A549 (cell line): Measurements from ENCODE around the gene ALKBH6. TPM values are rescaled to one million over a fixed set of nuclear protein-coding genes. Genes with fewer than 3 reads are reported as not detected.

Experiments
- ATAC-seq, 2 experiments: fragments of 200-7000 bp in 1 of 2; fragments of >200 bp in 1 of 2; cut with Nextera tagmentation in 1 of 2; cut with Tn5 transposase in 1 of 2; 3 replicates each; pipeline versions ENCODE4 v1.8.0 to v1.9.1; 2018 to 2020; ENCODE audit warnings: mild to moderate bottlenecking in 1 of 2, moderate library complexity in 1 of 2
- CTCF ChIA-PET: fragments of 300-600 bp; sonication (Branson Sonifier 250); formaldehyde crosslinking; extraction: SDS; loops from one replicate; lab custom pipeline; 2021; ENCODE audit warnings: antibody characterized with exemption, inconsistent platforms; lab: Yijun Ruan, JAX
- POLR2A ChIA-PET: fragments of 350-600 bp; formaldehyde crosslinking; extraction: SDS; loops from one replicate; lab custom pipeline; 2021; ENCODE audit warnings: antibody characterized with exemption, inconsistent platforms; lab: Yijun Ruan, JAX
- DNase-seq, 2 experiments: peaks; one replicate each; pipeline versions ENCODE4 v3.0.0 to v3.0.0-alpha.2; 2011 to 2016; ENCODE audit warnings: low read depth in 1 of 2, low spot score in 1 of 2
- FAIRE-seq: peaks from 2 replicates; lab custom pipeline; 2011; peaks lifted over from hg19 to GRCh38; lab: Jason Lieb, UNC
- H3K27ac ChIP-seq, 2 experiments: fragments of >200 bp; sonication (Bioruptor Twin); formaldehyde crosslinking; 3 replicates each; pipeline ENCODE4 v1.5.1; 2016 to 2017
- H3K4me1 ChIP-seq: fragments of >200 bp; sonication (Bioruptor Twin); formaldehyde crosslinking; 3 replicates; pipeline ENCODE4 v1.6.1; 2016
- H3K4me2 ChIP-seq: fragments of >200 bp; sonication (Bioruptor Twin); formaldehyde crosslinking; 3 replicates; pipeline ENCODE4 v1.6.1; 2016
- H3K4me3 ChIP-seq: fragments of >200 bp; sonication (Bioruptor Twin); formaldehyde crosslinking; 3 replicates; pipeline ENCODE4 v1.5.1; 2016
- H3K9me3 ChIP-seq: fragments of >200 bp; sonication (Bioruptor Twin); formaldehyde crosslinking; 3 replicates; pipeline ENCODE4 v1.6.1; 2016
- BHLHE40 ChIP-seq: IDR thresholded peaks from 2 replicates; pipeline ENCODE4 v1.6.1; 2012; ENCODE audit warnings: low read depth, low read length, inconsistent platforms
- CBX2 ChIP-seq: fragments of 200-600 bp; sonication (generic); IDR thresholded peaks from 2 replicates; pipeline ENCODE4 v1.6.1; 2016; ENCODE audit warnings: low read depth, mild to moderate bottlenecking, borderline replicate concordance
- EHF ChIP-seq: fragments of 250-450 bp; sonication (Bioruptor Pico); IDR thresholded peaks from 2 replicates; pipeline ENCODE4 v1.5.0; 2020; ENCODE audit warnings: mild to moderate bottlenecking
- EP300 ChIP-seq, 2 experiments: fragments of >200 bp; sonication (Bioruptor Twin); formaldehyde crosslinking; IDR thresholded peaks; 2 replicates in 1 of 2; 3 replicates in 1 of 2; pipeline ENCODE4 v1.6.1; 2016 to 2017
- FOSL2 ChIP-seq, 2 experiments: fragments of 450-650 bp in 1 of 2; fragments of >200 bp in 1 of 2; sonication (Bioruptor Twin) in 1 of 2; formaldehyde crosslinking; IDR thresholded peaks; 2 replicates each; pipeline versions ENCODE4 v1.5.0 to v1.6.1; 2016 to 2020; ENCODE audit warnings: mild to moderate bottlenecking in 1 of 2, moderate library complexity in 1 of 2
- GATA3 ChIP-seq: IDR thresholded peaks from 2 replicates; pipeline ENCODE4 v1.6.1; 2012; ENCODE audit warnings: borderline replicate concordance
- HOXB13 ChIP-seq: fragments of 250-450 bp; sonication (Bioruptor Pico); IDR thresholded peaks from 2 replicates; pipeline ENCODE4 v1.5.0; 2020; ENCODE audit warnings: low read depth, mild to moderate bottlenecking, moderate library complexity
- JUN ChIP-seq, 2 experiments: fragments of >200 bp; sonication (Bioruptor Twin); formaldehyde crosslinking; IDR thresholded peaks; 2 replicates in 1 of 2; 3 replicates in 1 of 2; pipeline ENCODE4 v1.6.1; 2016 to 2017
- MAFK ChIP-seq: fragments of 450-650 bp; IDR thresholded peaks from 2 replicates; pipeline ENCODE4 v1.6.1; 2014; ENCODE audit not compliant: partially characterized antibody
- NFE2L2 ChIP-seq: fragments of 150-350 bp; conservative IDR thresholded peaks from 2 replicates; pipeline ENCODE4 v1.6.1; 2014; ENCODE audit warnings: low read length
- NR3C1 ChIP-seq: fragments of >200 bp; sonication (Bioruptor Twin); formaldehyde crosslinking; IDR thresholded peaks from 3 replicates; pipeline ENCODE4 v1.6.1; 2017
- PBX3 ChIP-seq: IDR thresholded peaks from 2 replicates; pipeline ENCODE4 v1.6.1; 2012
- PHF8 ChIP-seq: fragments of 200-600 bp; sonication (generic); IDR thresholded peaks from 2 replicates; pipeline ENCODE4 v1.6.1; 2016; ENCODE audit warnings: low read depth, mild to moderate bottlenecking, antibody characterized with exemption, moderate library complexity, borderline replicate concordance
- RAD21 ChIP-seq, 2 experiments: fragments of >200 bp in 1 of 2; sonication (Bioruptor Twin) in 1 of 2; formaldehyde crosslinking in 1 of 2; IDR thresholded peaks in 1 of 2; conservative IDR thresholded peaks in 1 of 2; 2 replicates in 1 of 2; 3 replicates in 1 of 2; pipeline ENCODE4 v1.6.1; 2012 to 2018; ENCODE audit warnings: inconsistent platforms in 1 of 2
- RCOR1 ChIP-seq: fragments of 150-350 bp; IDR thresholded peaks from 2 replicates; pipeline ENCODE4 v1.6.1; 2014; ENCODE audit warnings: antibody characterized with exemption, low read length, low read depth
- TFCP2L1 ChIP-seq: fragments of 250-450 bp; sonication (Bioruptor Pico); IDR thresholded peaks from 2 replicates; pipeline ENCODE4 v1.5.0; 2021; ENCODE audit warnings: mild to moderate bottlenecking
- TP53 ChIP-seq: fragments of 250-450 bp; sonication (Bioruptor Pico); IDR thresholded peaks from 2 replicates; pipeline ENCODE4 v1.5.0; 2021; ENCODE audit warnings: mild to moderate bottlenecking, moderate library complexity
- ZC3H11A ChIP-seq: fragments of 450-650 bp; IDR thresholded peaks from 2 replicates; pipeline ENCODE4 v1.6.1; 2014; ENCODE audit warnings: antibody characterized with exemption, mild to moderate bottlenecking
- ZSCAN20 ChIP-seq: fragments of 250-450 bp; sonication (Bioruptor Pico); IDR thresholded peaks from 2 replicates; pipeline ENCODE4 v1.8.0; 2022; ENCODE audit warnings: mild to moderate bottlenecking, moderate library complexity
- WGBS: methylation state at CpG from one replicate; pipeline ENCODE4 v1.1.6; 2017; ENCODE audit errors: missing lambda C conversion rate; 5-methylcytosine and 5-hydroxymethylcytosine counted together
- polyA plus RNA-seq, 4 experiments: library from polyadenylated mRNA; depleted of rRNA in 3 of 4; stranded (reverse); fragments of >200 nt; fragmentation: RNase III in 1 of 4; extraction: RNeasy Plus Mini Kit Qiagen cat#74134 plus additional on column Dnase treatment in 1 of 4; gene quantifications; 2 replicates in 3 of 4; 3 replicates in 1 of 4; pipeline ENCODE4 v1.2.3, GENCODE V29; 2011 to 2017
- TF ChIP-seq, protein P1 (sequence below): fragments of >200 bp; sonication (Bioruptor Twin); formaldehyde crosslinking; IDR thresholded peaks from 2 replicates; pipeline ENCODE4 v1.6.1; 2016
- TF ChIP-seq, protein P2 (sequence below): fragments of 150-350 bp; IDR thresholded peaks from 2 replicates; pipeline ENCODE4 v1.6.1; 2014; ENCODE audit warnings: low read depth, mild to moderate bottlenecking, low read length
- TF ChIP-seq, protein P3 (sequence below): fragments of 450-650 bp; IDR thresholded peaks from 2 replicates; pipeline ENCODE4 v1.6.1; 2014; ENCODE audit warnings: antibody characterized with exemption
- TF ChIP-seq, protein P4 (sequence below): fragments of 250-450 bp; sonication (Bioruptor Pico); IDR thresholded peaks from 2 replicates; pipeline ENCODE4 v1.5.0; 2020; ENCODE audit warnings: low read depth, mild to moderate bottlenecking, moderate library complexity
- TF ChIP-seq, protein P5 (sequence below): fragments of >200 bp; sonication (Bioruptor Twin); formaldehyde crosslinking; IDR thresholded peaks from 3 replicates; pipeline ENCODE4 v1.5.1; 2016

The ALKBH6 gene
- polyA plus RNA-seq, 2 of the 4 experiments (the other 2 are of a cell fraction): 34.2 to 47.1 TPM

DNA sequence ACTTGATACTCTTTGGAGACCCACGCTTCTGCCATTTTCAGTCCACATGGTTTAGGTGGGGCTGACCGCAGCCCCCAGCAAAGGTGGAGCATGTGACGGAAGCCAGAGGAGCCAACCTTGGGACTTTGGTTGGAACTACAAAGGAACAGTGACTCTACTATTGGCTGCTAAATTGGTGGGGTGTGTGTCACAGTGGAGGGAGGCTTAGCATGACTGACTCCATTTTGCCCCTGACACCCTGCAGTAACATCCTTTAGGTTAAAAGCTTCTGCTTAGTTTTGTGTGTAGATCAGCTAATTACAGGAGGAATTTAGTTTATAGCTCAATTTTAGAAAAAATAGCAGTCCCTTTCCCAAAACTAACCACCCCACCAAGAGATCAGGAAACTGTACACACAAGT is 12.4 kb downstream of the ALKBH6 start:
- Histone ChIP-seq H3K4me1 (peaks cover 13% of the 10 kb centered on the region), H3K4me2 (no peak overlapping the region), H3K27ac (no peak overlapping the region), H3K9me3 (no peaks in the 10 kb centered on the region), H3K4me3 (no peak overlapping the region)
- WGBS: 91% methylated on average over 3 of the region's 3 CpGs
- ChIA-PET CTCF (interaction anchor here (0.8 to 2.3 kb wide), 6 partner anchors 10 to 60 kb away, joined by 3 to 7 read pairs (median 4); partner anchors contain the start of gene THAP8), POLR2A (interaction anchor here (1.7 kb wide), 1 partner anchor 12 kb away, joined by 5 read pairs; the partner anchor contains the start of gene ALKBH6)
- FAIRE-seq (peak; percentile 80), ATAC-seq (no peak)
- no peak for TF ChIP-seq EP300 (IDR thresholded peaks at IDR 0.05)
- TF ChIP-seq, protein P1, sequence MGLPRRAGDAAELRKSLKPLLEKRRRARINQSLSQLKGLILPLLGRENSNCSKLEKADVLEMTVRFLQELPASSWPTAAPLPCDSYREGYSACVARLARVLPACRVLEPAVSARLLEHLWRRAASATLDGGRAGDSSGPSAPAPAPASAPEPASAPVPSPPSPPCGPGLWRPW: no peak
- TF ChIP-seq TP53 (CRISPR knock-in tag): 0 out of 2 replicates have a peak, but pooled peaks have one; percentile 23
- no peak for TF ChIP-seq NFE2L2
- TF ChIP-seq EHF (CRISPR knock-in tag): peak; percentile 57; the same call in 1 of the 2 replicates
- TF ChIP-seq, all 56 proteins: peak for 2
- DNase-seq: no peak

DNA sequence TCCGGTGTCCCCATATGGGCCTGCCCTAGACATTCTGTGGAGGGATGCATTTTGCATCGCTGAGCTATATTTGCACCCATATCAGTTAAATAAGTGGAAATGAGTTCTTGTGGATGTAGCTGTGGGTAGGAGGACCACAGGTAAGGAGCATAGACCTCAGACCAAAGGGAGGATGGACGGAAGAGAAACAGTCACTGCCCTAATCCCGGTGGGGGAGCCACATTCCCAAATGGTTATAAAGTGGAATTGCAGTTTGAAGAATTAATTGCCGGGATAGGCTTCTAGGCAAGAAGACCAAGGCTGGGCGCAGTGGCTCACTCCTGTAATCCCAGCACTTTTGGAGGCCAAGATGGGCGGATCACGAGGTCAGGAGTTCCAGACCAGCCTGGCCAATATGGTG is 17.2 kb downstream of the ALKBH6 start:
- no peaks in the 10 kb centered on the region for H3K9me3 ChIP-seq
- H3K4me3 ChIP-seq: no peak overlapping the region
- ChIA-PET CTCF (interaction anchor here (1.1 to 4.9 kb wide), 16 partner anchors 10 to 174 kb away, joined by 3 to 15 read pairs (median 4); no protein-coding TSS in a partner anchor), POLR2A (interaction anchor here (1.1 kb wide), 1 partner anchor 17 kb away, joined by 3 read pairs; the partner anchor contains the start of gene ALKBH6)
- peaks cover 26% of the 10 kb centered on the region for H3K4me1 ChIP-seq
- ATAC-seq: no peak
- peak; percentile 84 for FAIRE-seq
- no peak for DNase-seq
- TF ChIP-seq FOSL2 (IDR thresholded peaks at IDR 0.05): no peak
- no peak for TF ChIP-seq FOSL2 (CRISPR knock-in tag; IDR thresholded peaks at IDR 0.05)
- no peak for TF ChIP-seq PBX3
- TF ChIP-seq, protein P2, sequence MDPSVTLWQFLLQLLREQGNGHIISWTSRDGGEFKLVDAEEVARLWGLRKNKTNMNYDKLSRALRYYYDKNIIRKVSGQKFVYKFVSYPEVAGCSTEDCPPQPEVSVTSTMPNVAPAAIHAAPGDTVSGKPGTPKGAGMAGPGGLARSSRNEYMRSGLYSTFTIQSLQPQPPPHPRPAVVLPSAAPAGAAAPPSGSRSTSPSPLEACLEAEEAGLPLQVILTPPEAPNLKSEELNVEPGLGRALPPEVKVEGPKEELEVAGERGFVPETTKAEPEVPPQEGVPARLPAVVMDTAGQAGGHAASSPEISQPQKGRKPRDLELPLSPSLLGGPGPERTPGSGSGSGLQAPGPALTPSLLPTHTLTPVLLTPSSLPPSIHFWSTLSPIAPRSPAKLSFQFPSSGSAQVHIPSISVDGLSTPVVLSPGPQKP: no peak
- TF ChIP-seq PHF8: no peak
- TF ChIP-seq, protein P3, sequence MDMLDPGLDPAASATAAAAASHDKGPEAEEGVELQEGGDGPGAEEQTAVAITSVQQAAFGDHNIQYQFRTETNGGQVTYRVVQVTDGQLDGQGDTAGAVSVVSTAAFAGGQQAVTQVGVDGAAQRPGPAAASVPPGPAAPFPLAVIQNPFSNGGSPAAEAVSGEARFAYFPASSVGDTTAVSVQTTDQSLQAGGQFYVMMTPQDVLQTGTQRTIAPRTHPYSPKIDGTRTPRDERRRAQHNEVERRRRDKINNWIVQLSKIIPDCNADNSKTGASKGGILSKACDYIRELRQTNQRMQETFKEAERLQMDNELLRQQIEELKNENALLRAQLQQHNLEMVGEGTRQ: no peak
- WGBS: 88% methylated on average over 8 of the region's 8 CpGs
- peak overlapping the region; percentile 83 for H3K4me2 ChIP-seq
- H3K27ac ChIP-seq: no peak overlapping the region

DNA sequence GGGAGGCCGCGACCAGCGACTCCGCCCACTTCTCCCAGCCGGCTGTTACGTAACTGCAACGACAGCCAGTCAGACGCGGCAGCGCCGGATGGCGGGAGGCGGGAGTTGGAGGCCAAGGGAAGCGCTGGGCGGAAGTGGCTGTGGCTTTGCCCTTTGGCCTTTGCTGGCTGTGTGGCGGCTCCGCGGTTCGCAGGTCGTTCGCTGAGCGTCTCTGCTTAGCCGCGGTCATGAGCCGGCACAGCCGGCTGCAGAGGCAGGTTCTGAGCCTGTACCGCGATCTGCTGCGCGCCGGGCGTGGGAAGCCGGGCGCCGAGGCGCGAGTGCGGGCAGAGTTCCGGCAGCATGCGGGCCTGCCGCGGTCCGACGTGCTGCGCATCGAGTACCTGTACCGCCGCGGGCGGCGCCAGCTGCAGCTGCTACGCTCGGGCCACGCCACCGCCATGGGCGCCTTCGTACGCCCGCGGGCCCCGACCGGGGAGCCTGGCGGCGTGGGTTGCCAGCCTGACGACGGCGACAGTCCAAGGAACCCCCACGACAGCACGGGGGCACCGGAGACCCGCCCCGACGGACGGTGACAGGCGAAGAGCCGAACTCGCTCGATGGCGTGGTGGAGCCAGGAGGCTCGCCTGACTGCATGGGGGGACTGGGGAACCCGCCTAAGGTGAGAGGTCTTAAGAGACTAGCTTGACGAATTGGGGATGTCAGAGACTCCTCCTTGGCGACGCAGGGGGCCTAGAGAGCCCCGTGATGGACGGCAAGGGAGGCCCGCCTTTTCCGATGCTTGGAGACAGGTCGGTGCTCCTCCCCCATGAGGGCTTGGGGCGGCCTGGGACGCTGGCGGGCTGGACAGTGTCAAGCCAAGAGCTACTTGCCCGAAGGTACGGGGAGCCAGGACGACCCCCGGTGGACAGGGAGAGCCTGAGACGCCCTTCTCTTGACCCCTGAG is 18.7 kb downstream of the ALKBH6 start, which contains the start of gene SDHAF1:
Gene SDHAF1 (plus strand): TSS at position 141 of the 946 bp plus-strand sequence. CDS start 87 bp downstream, at position 228.
- 2% methylated on average over 82 of the region's 97 CpGs for WGBS
- H3K4me1 ChIP-seq: peaks cover 26% of the 10 kb centered on the region
- ATAC-seq (peak; percentile 90 to 93), DNase-seq (peak; percentile 98 to 100), FAIRE-seq (peak; percentile 100)
- H3K4me3 ChIP-seq: peak within 1 kb of the TSS; percentile 79
- H3K9me3 ChIP-seq: no peaks in the 10 kb centered on the region
- POLR2A ChIA-PET: interaction anchor here (2.4 kb wide), 1 partner anchor 14 kb away, joined by 11 read pairs; the partner anchor contains the start of gene SYNE4
- CTCF ChIA-PET: interaction anchor here (1.1 to 4.9 kb wide), 18 partner anchors 8 to 175 kb away, joined by 3 to 15 read pairs (median 4); no protein-coding TSS in a partner anchor
- peak within 1 kb of the TSS; percentile 83 for H3K4me2 ChIP-seq
- peak within 1 kb of the TSS; percentile 88 to 90 for H3K27ac ChIP-seq
- no peak for TF ChIP-seq BHLHE40
- peak in 1 of 2 experiments; percentile 16; a peak in 2 of 5 replicates for TF ChIP-seq RAD21 (conservative IDR thresholded peaks at IDR 0.05 in 1 of 2, IDR thresholded peaks at IDR 0.05 in 1 of 2)
- peak; percentile 93 to 97; a peak in 4 of 5 replicates for TF ChIP-seq JUN (IDR thresholded peaks at IDR 0.05)
- TF ChIP-seq ZSCAN20 (CRISPR knock-in tag): no peak
- TF ChIP-seq MAFK: no peak
- TF ChIP-seq HOXB13 (CRISPR knock-in tag): peak; percentile 69; the same call in 1 of the 2 replicates
- peak; percentile 32; the same call in 1 of the 2 replicates for TF ChIP-seq GATA3
- no peak for TF ChIP-seq EHF (CRISPR knock-in tag)
- no peak for TF ChIP-seq TFCP2L1 (CRISPR knock-in tag)
- no peak for TF ChIP-seq ZC3H11A
- TF ChIP-seq NR3C1: no peak
- no peak for TF ChIP-seq FOSL2 (IDR thresholded peaks at IDR 0.05)
- TF ChIP-seq FOSL2 (CRISPR knock-in tag; IDR thresholded peaks at IDR 0.05): no peak
- no peak for TF ChIP-seq CBX2
- no peak for TF ChIP-seq RCOR1
- TF ChIP-seq, protein P4, sequence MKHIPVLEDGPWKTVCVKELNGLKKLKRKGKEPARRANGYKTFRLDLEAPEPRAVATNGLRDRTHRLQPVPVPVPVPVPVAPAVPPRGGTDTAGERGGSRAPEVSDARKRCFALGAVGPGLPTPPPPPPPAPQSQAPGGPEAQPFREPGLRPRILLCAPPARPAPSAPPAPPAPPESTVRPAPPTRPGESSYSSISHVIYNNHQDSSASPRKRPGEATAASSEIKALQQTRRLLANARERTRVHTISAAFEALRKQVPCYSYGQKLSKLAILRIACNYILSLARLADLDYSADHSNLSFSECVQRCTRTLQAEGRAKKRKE (CRISPR knock-in tag): 0 out of 2 replicates have a peak, but pooled peaks have one; percentile 22
- TF ChIP-seq, protein P5, sequence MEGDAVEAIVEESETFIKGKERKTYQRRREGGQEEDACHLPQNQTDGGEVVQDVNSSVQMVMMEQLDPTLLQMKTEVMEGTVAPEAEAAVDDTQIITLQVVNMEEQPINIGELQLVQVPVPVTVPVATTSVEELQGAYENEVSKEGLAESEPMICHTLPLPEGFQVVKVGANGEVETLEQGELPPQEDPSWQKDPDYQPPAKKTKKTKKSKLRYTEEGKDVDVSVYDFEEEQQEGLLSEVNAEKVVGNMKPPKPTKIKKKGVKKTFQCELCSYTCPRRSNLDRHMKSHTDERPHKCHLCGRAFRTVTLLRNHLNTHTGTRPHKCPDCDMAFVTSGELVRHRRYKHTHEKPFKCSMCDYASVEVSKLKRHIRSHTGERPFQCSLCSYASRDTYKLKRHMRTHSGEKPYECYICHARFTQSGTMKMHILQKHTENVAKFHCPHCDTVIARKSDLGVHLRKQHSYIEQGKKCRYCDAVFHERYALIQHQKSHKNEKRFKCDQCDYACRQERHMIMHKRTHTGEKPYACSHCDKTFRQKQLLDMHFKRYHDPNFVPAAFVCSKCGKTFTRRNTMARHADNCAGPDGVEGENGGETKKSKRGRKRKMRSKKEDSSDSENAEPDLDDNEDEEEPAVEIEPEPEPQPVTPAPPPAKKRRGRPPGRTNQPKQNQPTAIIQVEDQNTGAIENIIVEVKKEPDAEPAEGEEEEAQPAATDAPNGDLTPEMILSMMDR: 0 out of 3 replicates have a peak, but pooled peaks have one; percentile 8
- TF ChIP-seq EP300 (IDR thresholded peaks at IDR 0.05): no peak
